Mesodermal cell (in vitro differentiated cells): ENCODE results near the gene CDC42BPG.

Experiments used
- H3K27ac ChIP-seq: 2 replicates; pipeline ENCODE4 v1.7.0; 2013; ENCODE audit warnings: mild to moderate bottlenecking, low read depth, low read length, moderate library complexity; ENCODE audit not compliant: severe bottlenecking
- H3K36me3 ChIP-seq: 2 replicates; pipeline ENCODE4 v1.7.1; 2013; ENCODE audit warnings: mild to moderate bottlenecking, low read length, moderate library complexity; ENCODE audit not compliant: control insufficient read depth, insufficient read depth
- H3K4me1 ChIP-seq: one replicate; pipeline ENCODE4 v1.7.1; 2013; ENCODE audit warnings: mild to moderate bottlenecking, low read length; ENCODE audit not compliant: insufficient read depth, control insufficient read depth, poor library complexity, severe bottlenecking
- H3K4me3 ChIP-seq: 2 replicates; pipeline ENCODE4 v1.7.0; 2013; ENCODE audit warnings: low read length, control low read depth, mild to moderate bottlenecking; ENCODE audit not compliant: insufficient read depth, poor library complexity, severe bottlenecking; ENCODE audit errors: extremely low read depth
- H3K9me3 ChIP-seq: 2 replicates; pipeline ENCODE4 v1.7.1; 2013; ENCODE audit warnings: mild to moderate bottlenecking, low read length, moderate library complexity; ENCODE audit not compliant: control insufficient read depth
- WGBS, 2 experiments: methylation state at CpG; one replicate each; pipeline ENCODE4 v1.1.5; 2013; ENCODE audit warnings: missing lambda C conversion rate in 2 of 2; ENCODE audit not compliant: insufficient coverage in 2 of 2; 5-methylcytosine and 5-hydroxymethylcytosine counted together

CDC42BPG gene

GRCh38 chr11:64801158-64801464 is 43.3 kb downstream of the CDC42BPG start:
- Histone ChIP-seq H3K27ac (no peak overlapping the region), H3K4me1 (peaks cover 12% of the 10 kb centered on the region), H3K36me3 (peaks cover 48% of the 10 kb centered on the region), H3K4me3 (no peak overlapping the region), H3K9me3 (no peaks in the 10 kb centered on the region)
- WGBS, 2 experiments = 86 to 92% methylated on average over 2 to 9 of the region's 9 CpGs

DNA sequence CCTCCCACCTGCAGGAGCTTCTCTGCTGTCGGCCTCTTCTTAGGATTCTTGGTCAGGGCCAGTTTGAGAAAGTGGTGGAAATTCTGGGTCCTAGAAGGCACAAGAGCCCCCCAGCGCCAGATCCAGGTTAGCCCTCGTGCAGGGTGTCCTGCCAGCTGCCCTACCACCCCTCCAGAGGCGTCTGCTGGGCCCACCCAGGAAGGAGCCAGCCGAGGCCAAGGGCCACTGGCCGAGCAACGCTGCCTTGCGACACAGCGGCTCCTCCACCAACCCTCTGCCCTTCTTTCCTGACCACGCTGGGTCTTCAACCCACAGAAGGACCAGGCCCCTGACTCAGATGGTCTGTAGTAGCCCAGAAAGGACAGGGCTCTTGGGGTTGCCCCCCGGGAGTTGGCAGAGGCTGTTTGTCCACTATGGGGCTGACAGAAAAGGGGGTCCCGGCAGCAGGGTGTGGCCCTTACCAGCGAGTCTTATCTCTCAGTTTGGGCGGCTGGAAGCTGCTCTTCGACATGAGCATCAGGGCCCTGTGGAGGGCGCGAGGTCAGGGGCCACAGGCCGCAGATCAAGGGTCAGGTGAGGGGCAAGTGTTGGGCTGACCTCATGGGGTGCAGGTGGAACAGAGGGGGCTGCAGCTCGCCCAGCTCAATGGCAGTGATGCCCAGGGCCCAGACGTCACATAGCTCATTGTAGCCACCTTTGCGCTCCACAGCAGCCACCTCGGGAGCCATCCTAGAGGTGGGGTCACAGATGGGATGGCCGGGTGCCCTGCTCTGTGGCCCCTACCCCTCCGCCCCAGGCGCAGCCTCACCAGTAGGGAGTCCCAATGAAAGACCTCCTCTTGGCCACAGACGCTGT is 43.9 kb downstream of the CDC42BPG start:
- WGBS, 2 experiments = 93 to 96% methylated on average over 23 to 26 of the region's 26 CpGs
- H3K4me3 ChIP-seq = no peak overlapping the region
- H3K27ac ChIP-seq = no peak overlapping the region
- peaks cover 12% of the 10 kb centered on the region for H3K4me1 ChIP-seq
- peaks cover 43% of the 10 kb centered on the region for H3K36me3 ChIP-seq
- H3K9me3 ChIP-seq = no peaks in the 10 kb centered on the region

DNA sequence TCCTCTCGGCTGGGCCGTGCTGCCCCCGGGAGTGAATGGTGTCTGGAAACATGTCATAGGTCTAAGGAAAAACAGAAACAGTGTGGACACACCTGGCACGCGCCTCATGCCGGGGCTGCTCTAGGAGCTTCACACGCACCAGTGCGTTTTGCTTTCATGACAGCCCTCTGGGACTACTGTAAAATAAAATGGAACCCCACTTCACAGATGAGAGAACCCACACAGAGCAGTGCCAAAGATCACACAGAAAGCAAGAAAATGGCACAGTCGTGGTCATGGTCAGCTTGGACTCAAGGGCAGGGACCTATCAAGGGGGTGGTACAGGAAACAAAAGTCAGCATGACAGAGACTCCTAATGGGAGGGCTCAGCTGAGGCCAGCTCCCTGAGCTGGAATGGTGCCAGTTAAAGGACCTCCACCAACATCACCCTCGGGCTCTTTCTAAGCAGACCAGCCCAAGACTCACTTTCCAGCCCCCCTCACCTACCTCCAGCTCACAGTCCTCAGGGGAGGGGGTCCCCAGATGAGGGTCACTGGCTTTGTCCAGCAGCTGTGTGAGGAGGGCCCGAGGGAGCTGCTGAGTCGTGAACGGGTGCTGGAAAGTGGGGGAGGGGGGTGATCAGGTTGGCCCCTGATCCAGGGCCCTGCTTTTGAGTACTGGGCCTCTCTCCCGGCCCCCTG is 44.7 kb downstream of the CDC42BPG start:
- Histone ChIP-seq H3K36me3 (peaks cover 35% of the 10 kb centered on the region), H3K4me3 (no peak overlapping the region), H3K4me1 (peaks cover 12% of the 10 kb centered on the region), H3K27ac (no peak overlapping the region), H3K9me3 (no peaks in the 10 kb centered on the region)
- 94 to 97% methylated on average over 10 to 13 of the region's 14 CpGs for WGBS, 2 experiments

DNA sequence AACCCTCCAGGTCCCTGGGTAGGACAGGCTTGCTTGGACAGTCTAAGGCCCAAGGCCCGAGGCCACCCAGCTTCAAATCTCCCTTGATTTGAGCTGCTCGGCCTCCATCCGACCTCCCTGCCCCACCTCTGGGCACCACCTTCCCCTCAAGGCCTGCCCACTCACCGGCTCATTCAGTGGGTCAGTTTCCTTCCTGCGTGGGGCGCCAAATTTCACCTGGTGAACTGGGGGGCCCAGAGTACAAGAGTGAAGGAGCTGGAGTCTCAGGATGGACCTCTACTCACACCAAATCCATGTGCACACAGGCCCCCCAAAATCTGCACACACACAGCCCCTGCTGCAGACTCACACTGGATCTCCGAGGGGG is 45.2 kb downstream of the CDC42BPG start:
- 94 to 100% methylated on average over 6 to 7 of the region's 7 CpGs for WGBS, 2 experiments
- no peak overlapping the region for H3K4me3 ChIP-seq
- no peak overlapping the region for H3K27ac ChIP-seq
- H3K36me3 ChIP-seq = peaks cover 30% of the 10 kb centered on the region
- no peaks in the 10 kb centered on the region for H3K9me3 ChIP-seq
- H3K4me1 ChIP-seq = peaks cover 12% of the 10 kb centered on the region

GRCh38 chr11:64796757-64797541 is 47.5 kb downstream of the CDC42BPG start:
- H3K36me3 ChIP-seq = peaks cover 26% of the 10 kb centered on the region

GRCh38 chr11:64796047-64796756 is 48.3 kb downstream of the CDC42BPG start:
- Histone ChIP-seq H3K27ac (no peak overlapping the region), H3K4me1 (no peaks in the 10 kb centered on the region), H3K9me3 (no peaks in the 10 kb centered on the region), H3K36me3 (peaks cover 28% of the 10 kb centered on the region), H3K4me3 (no peak overlapping the region)
- 96 to 100% methylated on average over 14 to 17 of the region's 19 CpGs for WGBS, 2 experiments

More at GRCh38 chr11:64796757-64797541, 47.5 kb downstream of the CDC42BPG start:
- peaks cover 3% of the 10 kb centered on the region for H3K4me1 ChIP-seq
- H3K4me3 ChIP-seq = no peak overlapping the region
- no peaks in the 10 kb centered on the region for H3K9me3 ChIP-seq
- 89 to 93% methylated on average over 9 of the region's 19 CpGs for WGBS, 2 experiments
- no peak overlapping the region for H3K27ac ChIP-seq

DNA sequence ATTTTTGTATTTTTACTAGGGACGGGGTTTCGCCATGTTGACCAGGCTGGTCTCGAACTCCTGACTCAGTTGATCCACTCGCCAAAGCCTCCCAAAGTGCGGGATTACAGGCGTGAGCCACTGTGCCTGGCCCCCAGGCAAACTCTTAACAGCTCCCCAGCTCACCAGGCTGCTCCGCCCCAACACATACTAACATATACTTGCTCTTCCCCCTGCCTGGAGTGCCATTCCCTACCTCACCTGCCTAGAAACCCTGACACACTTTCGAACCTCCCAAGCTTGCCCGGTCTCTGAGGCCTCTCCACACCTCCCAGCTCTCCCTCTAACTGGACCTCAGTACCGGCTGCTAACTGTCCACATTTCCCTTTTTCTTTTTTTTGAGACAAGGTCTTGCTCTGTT is 49.9 kb downstream of the CDC42BPG start:
- Histone ChIP-seq H3K27ac (no peak overlapping the region), H3K36me3 (peaks cover 22% of the 10 kb centered on the region), H3K4me3 (no peak overlapping the region), H3K4me1 (no peaks in the 10 kb centered on the region), H3K9me3 (no peaks in the 10 kb centered on the region)
- WGBS, 2 experiments = 91 to 95% methylated on average over 10 of the region's 10 CpGs

GRCh38 chr11:64793271-64794160 is 50.9 kb downstream of the CDC42BPG start:
- 87 to 94% methylated on average over 6 to 9 of the region's 11 CpGs for WGBS, 2 experiments
- Histone ChIP-seq H3K4me3 (no peak overlapping the region), H3K4me1 (no peaks in the 10 kb centered on the region), H3K27ac (no peak overlapping the region), H3K36me3 (peaks cover 19% of the 10 kb centered on the region), H3K9me3 (no peaks in the 10 kb centered on the region)

DNA sequence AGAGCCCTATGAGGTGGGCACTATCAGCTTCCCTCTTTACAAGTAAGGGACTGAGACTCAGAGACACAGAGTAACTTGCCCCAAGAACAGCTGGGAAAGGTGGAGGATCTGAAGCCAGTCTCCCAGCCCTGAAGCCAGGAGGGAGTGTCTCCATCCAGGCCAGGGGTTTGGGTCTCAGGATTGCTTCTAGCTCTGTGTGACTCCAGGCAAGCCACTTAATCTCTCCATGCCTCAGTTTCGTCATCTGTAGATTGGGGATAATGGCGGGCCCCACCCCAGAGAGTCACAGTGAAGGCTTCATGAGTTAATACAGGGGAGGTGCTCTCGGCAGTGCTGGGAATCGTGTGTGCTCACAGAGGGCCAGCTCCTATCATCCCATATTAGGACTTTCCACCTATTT is 52.0 kb downstream of the CDC42BPG start:
- Histone ChIP-seq H3K27ac (no peak overlapping the region), H3K4me3 (no peak overlapping the region), H3K36me3 (peaks cover 17% of the 10 kb centered on the region), H3K9me3 (no peaks in the 10 kb centered on the region), H3K4me1 (peaks cover 2% of the 10 kb centered on the region)
- WGBS, 2 experiments = 93 to 100% methylated on average over 2 of the region's 4 CpGs
